NK-92 (cell line): ENCODE results near the gene EYS.

Experiments used
- DNase-seq: peaks from one replicate; lab custom pipeline; 2025; ENCODE audit not compliant: unreplicated experiment; lab: John Stamatoyannopoulos, UW

Gene EYS

GRCh38 chr6:64737418-64737817 is 969.6 kb downstream of the EYS start:
- DNase-seq = no peak

GRCh38 chr6:64736421-64736950 is 970.5 kb downstream of the EYS start:
- no peak for DNase-seq

- no peak for DNase-seq
Measured at GRCh38 chr6:64733433-64733832, 973.6 kb downstream of the EYS start.

- no peak for DNase-seq
Measured at GRCh38 chr6:64732888-64733287, 974.1 kb downstream of the EYS start.

GRCh38 chr6:64729522-64729921 is 977.5 kb downstream of the EYS start:
- no peak for DNase-seq

- DNase-seq = no peak
Measured at GRCh38 chr6:64727075-64727474, 980.0 kb downstream of the EYS start.

GRCh38 chr6:64724091-64724490 is 982.9 kb downstream of the EYS start:
- no peak for DNase-seq

- no peak for DNase-seq
Measured at GRCh38 chr6:64723327-64724058, 983.5 kb downstream of the EYS start.

- no peak for DNase-seq
Measured at GRCh38 chr6:64721865-64722264, 985.2 kb downstream of the EYS start.

- no peak for DNase-seq
Measured at GRCh38 chr6:64717281-64717680, 989.7 kb downstream of the EYS start.

GRCh38 chr6:64715624-64716023 is 991.4 kb downstream of the EYS start:
- DNase-seq = no peak

GRCh38 chr6:64714073-64714472 is 993.0 kb downstream of the EYS start:
- no peak for DNase-seq

- DNase-seq = no peak
Measured at GRCh38 chr6:64713175-64713574, 993.9 kb downstream of the EYS start.

GRCh38 chr6:64712606-64713005 is 994.4 kb downstream of the EYS start:
- DNase-seq = no peak

GRCh38 chr6:64703922-64704321 is 1003.1 kb downstream of the EYS start:
- no peak for DNase-seq

- DNase-seq = no peak
Measured at GRCh38 chr6:64696053-64696452, 1011.0 kb downstream of the EYS start.

GRCh38 chr6:64694356-64694755 is 1012.7 kb downstream of the EYS start:
- no peak for DNase-seq

GRCh38 chr6:64691064-64691463 is 1016.0 kb downstream of the EYS start:
- DNase-seq = no peak

- no peak for DNase-seq
Measured at GRCh38 chr6:64685401-64685800, 1021.6 kb downstream of the EYS start.

GRCh38 chr6:64683682-64684081 is 1023.3 kb downstream of the EYS start:
- DNase-seq = no peak

GRCh38 chr6:64681416-64682160 is 1025.4 kb downstream of the EYS start:
- no peak for DNase-seq

- DNase-seq = no peak
Measured at GRCh38 chr6:64680446-64680845, 1026.6 kb downstream of the EYS start.
